NCI-H2227 (cell line): ENCODE results near the gene DAP3.
A peak's percentile ranks its signal among the peaks of the same experiment; 100 is the strongest.
"Not testable (repeated sequence)": the region's sequence is repeated elsewhere in the genome, so short reads cannot be mapped to it uniquely, and the experiment has no call there.

Experiments used
- DNase-seq: peaks from one replicate; lab custom pipeline; 2025; ENCODE audit not compliant: unreplicated experiment; lab: John Stamatoyannopoulos, UW

Gene DAP3

DNA sequence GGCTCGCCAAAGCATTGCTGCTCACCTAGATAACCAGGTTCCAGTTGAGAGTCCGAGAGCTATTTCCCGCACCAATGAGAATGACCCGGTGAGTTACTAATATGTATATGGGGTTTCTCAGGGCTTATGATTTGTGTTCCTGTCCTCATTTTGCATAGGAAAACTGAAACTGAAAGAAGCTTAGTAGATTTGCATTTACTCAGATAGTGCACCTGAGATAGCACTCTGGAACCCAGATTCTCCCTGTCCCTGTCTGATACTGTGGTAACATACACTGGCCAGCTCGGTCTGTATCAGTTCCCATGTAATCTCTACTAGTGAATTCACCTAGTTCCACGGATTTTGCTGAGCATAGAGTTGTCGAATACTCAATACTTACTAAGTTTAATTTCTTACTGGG, 28.1 kb downstream of the DAP3 start:
- no peak for DNase-seq

DNA sequence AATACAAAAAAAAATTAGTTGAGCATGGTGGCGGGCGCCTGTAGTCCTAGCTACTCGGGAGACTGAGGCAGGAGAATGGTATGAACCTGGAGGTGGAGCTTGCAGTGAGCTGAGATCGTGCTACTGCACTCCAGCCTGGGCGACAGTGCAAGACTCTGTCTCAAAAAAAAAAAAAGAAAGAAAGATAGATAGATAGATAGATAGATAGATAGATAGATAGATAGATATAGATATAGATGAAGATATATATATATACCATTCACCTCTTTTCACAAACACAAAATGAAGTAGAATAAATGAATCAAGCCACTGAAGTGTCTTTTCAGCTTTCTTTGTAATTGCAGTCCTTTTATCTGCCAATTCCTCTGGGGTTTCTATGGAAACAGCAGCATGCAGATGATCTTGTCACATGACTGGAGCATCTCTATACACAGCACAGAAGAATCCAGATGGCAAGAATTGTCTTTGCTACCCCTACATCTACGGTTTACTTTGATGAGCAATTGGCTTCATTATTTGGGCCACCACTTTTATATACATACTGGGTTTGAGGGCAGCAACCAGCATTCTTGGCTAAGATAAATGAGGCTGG, 29.7 kb downstream of the DAP3 start:
- DNase-seq = not testable (repeated sequence)

DNA sequence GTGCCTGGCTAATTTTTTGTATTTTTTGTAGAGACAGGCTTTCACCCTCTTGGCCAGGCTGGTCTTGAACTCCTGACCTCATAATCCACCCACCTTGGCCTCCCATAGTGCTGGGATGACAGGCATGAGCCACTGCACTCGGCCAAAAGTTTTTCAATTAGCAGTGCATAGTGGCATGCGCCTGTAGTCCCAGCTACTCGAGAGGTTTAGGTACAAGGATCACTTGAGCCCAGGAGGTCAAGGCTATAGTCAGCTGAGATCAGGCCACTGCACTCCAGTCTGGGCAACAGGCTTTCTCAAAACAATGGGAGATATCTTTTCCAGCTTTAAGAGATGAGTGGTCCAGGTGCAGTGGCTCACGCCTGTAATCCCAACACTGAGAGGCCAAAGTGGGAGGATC, 30.8 kb downstream of the DAP3 start:
- no peak for DNase-seq

DNA sequence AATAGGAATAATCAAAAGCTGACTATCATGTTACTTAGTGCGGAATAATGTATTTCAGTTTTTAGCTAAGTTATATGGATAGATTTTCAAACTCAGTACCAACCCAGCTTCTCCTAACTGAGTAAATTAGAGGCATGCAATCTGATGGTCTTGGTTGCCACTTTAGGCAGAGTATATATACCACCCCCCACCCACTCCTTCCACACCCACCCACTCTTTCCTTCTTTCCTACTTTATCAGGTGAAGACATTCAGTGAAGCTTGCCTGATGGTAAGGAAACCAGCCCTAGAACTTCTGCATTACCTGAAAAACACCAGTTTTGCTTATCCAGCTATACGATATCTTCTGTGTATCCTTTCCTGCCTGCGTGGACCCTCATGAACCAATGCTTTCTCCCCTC, 36.3 kb downstream of the DAP3 start:
- DNase-seq = no peak

GRCh38 chr1:155729031-155729898, 40.4 kb downstream of the DAP3 start:
- peak; percentile 84 for DNase-seq

GRCh38 chr1:155740995-155741394, 52.1 kb downstream of the DAP3 start:
- no peak for DNase-seq

DNA sequence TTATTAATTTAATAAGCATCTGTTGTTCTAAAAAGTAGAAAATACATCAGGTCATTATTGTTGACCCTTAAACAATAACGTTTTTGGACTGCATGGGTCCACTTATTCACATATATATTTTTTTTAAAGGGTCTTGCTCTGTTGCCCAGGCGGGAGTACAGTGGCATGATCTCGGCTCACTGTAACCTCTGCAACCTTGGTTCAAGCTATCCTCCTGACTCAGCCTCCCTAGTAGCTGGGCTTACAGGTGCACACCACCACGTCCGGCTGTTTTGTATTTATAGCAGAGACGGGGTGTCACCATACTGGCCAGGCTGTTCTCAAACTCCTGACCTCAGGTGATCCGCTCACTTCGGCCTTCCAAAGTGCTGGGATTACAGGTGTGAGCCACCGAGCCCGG, 53.0 kb downstream of the DAP3 start:
- no peak for DNase-seq

GRCh38 chr1:155744711-155745283, 55.9 kb downstream of the DAP3 start:
- DNase-seq = no peak

DNA sequence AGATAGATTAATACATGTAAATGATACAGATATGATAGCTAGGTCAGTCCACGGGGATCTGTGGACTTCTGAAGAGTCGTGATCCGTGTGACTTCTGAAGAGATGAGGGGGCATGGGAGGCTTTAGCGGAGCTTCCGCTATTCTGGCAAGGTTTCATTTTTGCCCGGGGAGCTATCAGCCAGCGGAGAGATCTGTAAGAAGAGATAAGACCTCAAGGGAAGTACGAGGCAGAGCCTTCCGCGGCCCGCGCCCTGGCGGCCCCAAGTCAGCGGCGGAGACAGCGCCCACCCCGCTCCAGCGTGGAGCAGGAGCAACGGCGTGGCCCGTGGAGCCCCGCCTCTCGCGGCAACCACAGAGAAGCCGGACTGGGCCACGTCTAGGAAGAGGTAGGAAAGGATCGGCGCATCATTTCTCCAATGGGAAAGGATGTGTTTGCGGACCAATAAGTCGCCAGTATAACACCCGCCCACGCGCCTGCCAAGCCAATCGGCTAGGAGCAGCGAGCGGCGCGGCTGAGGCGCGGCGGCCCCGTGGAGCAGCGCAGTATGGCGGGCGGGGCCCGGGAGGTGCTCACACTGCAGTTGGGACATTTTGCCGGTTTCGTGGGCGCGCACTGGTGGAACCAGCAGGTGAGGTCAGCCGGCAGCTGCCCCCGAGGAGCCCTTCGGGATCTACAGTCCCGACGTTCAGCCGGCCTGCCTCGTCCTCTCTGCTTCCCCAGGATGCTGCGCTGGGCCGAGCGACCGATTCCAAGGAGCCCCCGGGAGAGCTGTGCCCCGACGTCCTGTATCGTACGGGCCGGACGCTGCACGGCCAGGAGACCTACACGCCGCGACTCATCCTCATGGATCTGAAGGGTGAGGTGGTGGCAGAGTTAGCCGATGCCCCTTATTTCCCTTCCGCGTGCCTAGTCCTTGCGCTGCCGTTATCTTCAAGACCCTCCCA, 56.7 kb downstream of the DAP3 start:
- peak; percentile 97 for DNase-seq

- DNase-seq = not testable (repeated sequence)
Measured at GRCh38 chr1:155747586-155747985, 58.7 kb downstream of the DAP3 start.

DNA sequence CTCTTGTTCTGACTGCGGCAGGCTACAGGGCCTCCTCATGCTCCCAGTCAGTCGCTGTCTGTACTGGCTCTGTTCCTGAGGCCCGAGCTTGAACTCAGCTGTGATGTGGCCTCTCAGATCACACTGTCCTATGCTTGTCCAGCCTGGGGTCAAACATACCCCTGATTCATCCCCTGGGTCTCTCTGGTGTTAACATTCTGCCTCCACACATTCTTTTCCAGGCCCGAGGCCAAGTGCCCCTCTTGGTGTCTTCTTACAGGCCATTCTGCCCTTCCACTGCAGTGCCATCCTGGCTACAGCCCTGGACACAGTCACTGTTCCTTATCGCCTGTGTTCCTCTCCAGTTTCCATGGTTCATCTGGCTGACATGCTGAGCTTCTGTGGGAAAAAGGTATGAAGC, 59.2 kb downstream of the DAP3 start:
- DNase-seq = not testable (repeated sequence)

- not testable (repeated sequence) for DNase-seq
Measured at GRCh38 chr1:155759017-155759416, 70.1 kb downstream of the DAP3 start.

DNA sequence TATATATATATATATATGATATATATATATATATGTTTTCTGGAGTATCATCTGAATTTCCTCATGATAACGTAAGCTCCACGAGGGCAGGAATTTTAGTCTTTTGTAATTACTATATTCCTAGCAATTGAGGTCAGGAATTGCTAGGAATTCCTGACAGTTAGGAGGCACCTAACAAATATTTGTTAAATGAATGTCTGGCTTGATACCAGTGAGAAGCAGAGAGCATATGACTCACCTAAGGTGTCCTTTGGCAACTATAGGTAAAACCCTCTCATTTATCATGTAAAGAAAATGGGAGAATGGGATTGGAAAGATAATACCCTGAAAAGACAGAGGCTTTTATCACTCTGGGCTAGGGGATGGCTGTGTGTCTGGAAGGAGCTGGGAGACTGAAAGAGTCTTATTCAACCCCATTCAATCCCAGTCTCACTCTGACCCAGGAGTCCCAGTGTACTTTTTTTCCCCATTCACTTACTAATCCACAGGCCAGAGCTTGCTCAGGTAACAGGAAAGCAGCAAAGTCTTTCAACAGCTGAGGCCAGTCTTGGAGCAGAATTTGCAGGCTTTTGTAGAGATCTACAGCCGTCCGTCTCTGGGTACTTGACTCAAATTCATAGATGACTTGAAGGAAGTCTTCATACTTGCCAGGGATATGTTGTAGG, 71.2 kb downstream of the DAP3 start:
- DNase-seq = no peak

DNA sequence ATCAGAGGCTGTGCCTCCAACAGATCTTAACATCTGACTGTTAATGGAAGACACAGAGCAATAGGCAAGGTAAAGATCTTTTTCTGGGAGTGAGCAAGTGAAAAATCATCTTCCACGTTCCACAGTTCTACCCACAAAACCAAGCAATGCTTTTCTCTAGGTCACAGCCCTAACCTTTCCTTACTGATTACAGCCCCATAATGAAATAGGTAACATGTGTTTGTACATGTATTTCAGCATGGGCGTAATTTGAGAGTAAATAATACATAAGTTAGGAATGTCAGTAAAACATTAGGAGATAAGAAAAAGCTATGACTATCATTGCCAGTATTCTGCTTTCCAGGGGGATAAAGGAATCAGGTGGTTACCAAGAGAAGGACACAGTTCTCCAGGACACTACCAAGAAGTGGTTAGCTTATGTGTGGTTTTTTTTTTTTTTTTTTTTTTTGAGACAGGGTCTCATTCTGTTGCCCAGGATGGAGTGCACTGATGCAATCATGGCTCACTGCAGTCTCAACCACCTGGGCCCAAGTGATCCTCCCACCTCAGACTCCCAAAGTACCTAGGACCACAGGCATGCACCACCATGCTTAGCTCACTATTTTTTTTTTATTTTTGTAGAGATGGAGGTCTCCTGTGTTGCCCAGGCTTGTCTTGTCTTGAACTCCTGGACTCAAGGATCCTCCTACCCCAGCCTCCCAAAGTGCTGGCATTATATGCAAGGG, 72.0 kb downstream of the DAP3 start:
- no peak for DNase-seq

- DNase-seq = no peak
Measured at GRCh38 chr1:155761736-155762405, 73.0 kb downstream of the DAP3 start.

GRCh38 chr1:155763090-155763815, 74.4 kb downstream of the DAP3 start:
- DNase-seq = not testable (repeated sequence)

DNA sequence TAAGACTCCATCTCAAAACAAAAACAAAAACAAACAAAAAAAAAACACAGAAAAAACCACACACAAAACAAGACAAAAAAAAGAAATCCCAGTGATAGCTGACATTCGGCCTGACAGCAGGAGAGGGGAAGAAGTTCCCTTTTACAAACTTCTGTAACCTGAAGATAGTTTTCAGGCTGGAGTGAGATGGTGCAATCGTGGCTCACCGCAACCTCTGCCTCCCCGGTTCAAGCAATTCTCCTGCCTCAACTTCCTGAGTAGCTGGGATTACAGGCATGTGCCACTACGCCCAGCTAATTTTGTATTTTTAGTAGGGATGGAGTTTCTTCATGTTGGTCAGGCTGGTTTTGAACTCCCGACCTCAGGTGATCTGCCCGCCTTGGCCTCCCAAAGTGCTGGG, 75.1 kb downstream of the DAP3 start:
- not testable (repeated sequence) for DNase-seq

GRCh38 chr1:155767399-155767989, 78.6 kb downstream of the DAP3 start:
- not testable (repeated sequence) for DNase-seq
